ENCODE measurements around the gene AGBL5. TPM values are rescaled to one million over a fixed set of nuclear protein-coding genes. Genes with fewer than 3 reads are reported as not detected.

AGBL5 gene
- total and polyA plus RNA-seq, 2 of the 13 experiments (the other 11 are each of a cell fraction or from before 2014, with no cell fraction given) = 55.9 to 73.3 TPM

DNA sequence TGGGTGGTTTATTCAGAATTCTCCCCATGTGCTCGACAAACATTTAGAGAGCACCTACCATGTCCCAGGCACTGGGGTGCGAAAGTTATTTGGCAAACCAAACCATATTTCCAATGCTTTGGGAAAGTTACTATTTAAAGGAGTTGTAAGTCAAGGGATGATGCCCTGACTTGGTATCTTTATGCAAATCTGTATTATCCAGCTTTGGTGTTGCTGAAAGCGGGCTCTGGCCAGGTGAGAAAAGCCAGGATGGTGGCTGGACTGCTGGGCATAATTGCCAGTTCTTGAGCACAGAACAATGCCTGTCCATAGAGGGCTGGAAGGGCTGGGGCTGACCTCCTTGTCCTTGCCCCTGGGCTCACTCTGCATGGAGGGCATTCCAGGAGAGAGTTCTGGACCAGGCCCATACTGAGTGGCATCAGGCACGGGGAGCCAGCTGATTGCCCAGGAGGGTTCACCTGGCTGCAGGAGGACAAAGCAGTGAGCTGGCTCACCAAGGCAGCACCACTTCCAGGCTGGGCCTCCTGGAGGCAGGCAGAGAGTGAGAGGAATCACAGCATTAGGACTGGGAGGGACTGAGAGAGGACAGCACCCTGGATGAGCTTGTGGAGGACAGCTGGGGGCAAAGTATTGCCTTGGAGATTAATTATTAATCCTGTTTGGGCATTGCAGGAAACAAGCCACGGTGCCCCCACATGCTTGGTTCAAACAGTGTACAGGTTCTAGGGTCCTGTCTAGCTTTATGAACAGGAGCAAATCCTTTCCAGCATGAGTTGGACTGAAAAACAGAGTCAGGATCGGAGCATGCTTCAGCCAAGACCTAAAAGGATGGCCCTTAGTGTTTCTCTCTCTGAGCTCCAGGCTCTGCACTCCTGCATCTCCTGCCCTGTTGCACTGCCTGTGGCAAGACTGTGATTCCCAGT, 42.2 kb downstream of the AGBL5 start (continued):
- TF ChIP-seq, protein P1, sequence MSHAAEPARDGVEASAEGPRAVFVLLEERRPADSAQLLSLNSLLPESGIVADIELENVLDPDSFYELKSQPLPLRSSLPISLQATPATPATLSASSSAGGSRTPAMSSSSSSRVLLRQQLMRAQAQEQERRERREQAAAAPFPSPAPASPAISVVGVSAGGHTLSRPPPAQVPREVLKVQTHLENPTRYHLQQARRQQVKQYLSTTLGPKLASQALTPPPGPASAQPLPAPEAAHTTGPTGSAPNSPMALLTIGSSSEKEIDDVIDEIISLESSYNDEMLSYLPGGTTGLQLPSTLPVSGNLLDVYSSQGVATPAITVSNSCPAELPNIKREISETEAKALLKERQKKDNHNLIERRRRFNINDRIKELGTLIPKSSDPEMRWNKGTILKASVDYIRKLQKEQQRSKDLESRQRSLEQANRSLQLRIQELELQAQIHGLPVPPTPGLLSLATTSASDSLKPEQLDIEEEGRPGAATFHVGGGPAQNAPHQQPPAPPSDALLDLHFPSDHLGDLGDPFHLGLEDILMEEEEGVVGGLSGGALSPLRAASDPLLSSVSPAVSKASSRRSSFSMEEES (CRISPR knock-in tag; IDR thresholded peaks at IDR 0.05) = peak; percentile 57; the same call in 1 of the 2 replicates
- TF ChIP-seq DNMT3B (CRISPR knock-in tag; conservative IDR thresholded peaks at IDR 0.05) (no peak), HMG20A (CRISPR knock-in tag; IDR thresholded peaks at IDR 0.05; ENCODE audit: borderline replicate concordance) (peak; percentile 68; the same call in 1 of the 2 replicates), CEBPB (IDR thresholded peaks at IDR 0.05; ENCODE audit: borderline replicate concordance, low read depth, low read length) (no peak), CBX1 (IDR thresholded peaks at IDR 0.05; ENCODE audit: low read depth) (peak; percentile 70), MEIS1 (CRISPR knock-in tag; IDR thresholded peaks at IDR 0.05; ENCODE audit: borderline replicate concordance) (peak; percentile 93), KDM2A (CRISPR knock-in tag; IDR thresholded peaks at IDR 0.05; ENCODE audit: borderline replicate concordance, low read depth) (peak; percentile 54; the same call in 1 of the 2 replicates), KDM3A (CRISPR knock-in tag; IDR thresholded peaks at IDR 0.05; ENCODE audit: low read depth) (0 out of 2 replicates have a peak, but pooled peaks have one; percentile 14), PAF1 (CRISPR knock-in tag; IDR thresholded peaks at IDR 0.05) (peak; percentile 29; the same call in 1 of the 2 replicates), IKZF1 (IDR thresholded peaks at IDR 0.05) (no peak), SOX6 (IDR thresholded peaks at IDR 0.05) (no peak), SOX6 (CRISPR knock-in tag; IDR thresholded peaks at IDR 0.05) (peak; percentile 60; the same call in 1 of the 2 replicates), PHF20 (CRISPR knock-in tag; IDR thresholded peaks at IDR 0.05) (no peak; the same call in 1 of the 2 replicates)
- TF ChIP-seq, protein P2, sequence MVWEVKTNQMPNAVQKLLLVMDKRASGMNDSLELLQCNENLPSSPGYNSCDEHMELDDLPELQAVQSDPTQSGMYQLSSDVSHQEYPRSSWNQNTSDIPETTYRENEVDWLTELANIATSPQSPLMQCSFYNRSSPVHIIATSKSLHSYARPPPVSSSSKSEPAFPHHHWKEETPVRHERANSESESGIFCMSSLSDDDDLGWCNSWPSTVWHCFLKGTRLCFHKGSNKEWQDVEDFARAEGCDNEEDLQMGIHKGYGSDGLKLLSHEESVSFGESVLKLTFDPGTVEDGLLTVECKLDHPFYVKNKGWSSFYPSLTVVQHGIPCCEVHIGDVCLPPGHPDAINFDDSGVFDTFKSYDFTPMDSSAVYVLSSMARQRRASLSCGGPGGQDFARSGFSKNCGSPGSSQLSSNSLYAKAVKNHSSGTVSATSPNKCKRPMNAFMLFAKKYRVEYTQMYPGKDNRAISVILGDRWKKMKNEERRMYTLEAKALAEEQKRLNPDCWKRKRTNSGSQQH (CRISPR knock-in tag; IDR thresholded peaks at IDR 0.05; ENCODE audit: low read depth) = no peak; the same call in none of the 2 replicates
- TF ChIP-seq, protein P3, sequence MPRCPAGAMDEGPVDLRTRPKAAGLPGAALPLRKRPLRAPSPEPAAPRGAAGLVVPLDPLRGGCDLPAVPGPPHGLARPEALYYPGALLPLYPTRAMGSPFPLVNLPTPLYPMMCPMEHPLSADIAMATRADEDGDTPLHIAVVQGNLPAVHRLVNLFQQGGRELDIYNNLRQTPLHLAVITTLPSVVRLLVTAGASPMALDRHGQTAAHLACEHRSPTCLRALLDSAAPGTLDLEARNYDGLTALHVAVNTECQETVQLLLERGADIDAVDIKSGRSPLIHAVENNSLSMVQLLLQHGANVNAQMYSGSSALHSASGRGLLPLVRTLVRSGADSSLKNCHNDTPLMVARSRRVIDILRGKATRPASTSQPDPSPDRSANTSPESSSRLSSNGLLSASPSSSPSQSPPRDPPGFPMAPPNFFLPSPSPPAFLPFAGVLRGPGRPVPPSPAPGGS (CRISPR knock-in tag; IDR thresholded peaks at IDR 0.05) = peak; percentile 82; the same call in 1 of the 2 replicates

All from HepG2 (cell line).